ENCODE data around the gene SH3BP4. TPM values are rescaled to one million over a fixed set of nuclear protein-coding genes. Genes with fewer than 3 reads are reported as not detected.

SH3BP4 gene
- total RNA-seq, 1 donor from 2014 or later: 115 TPM

- no peak for TF ChIP-seq CTCF (IDR thresholded peaks at IDR 0.05; ENCODE audit: insufficient read depth, low read length, poor library complexity, severe bottlenecking)
- no peak for DNase-seq (ENCODE audit: low read depth)
Observed at GRCh38 chr2:234935311-234935710, 16.5 kb upstream of the SH3BP4 start.

GRCh38 chr2:234939576-234939975, 12.2 kb upstream of the SH3BP4 start:
- Histone ChIP-seq H3K27me3 (ENCODE audit: control insufficient read depth, insufficient read depth, low read length) (no peaks in the 10 kb centered on the region), H3K36me3 (ENCODE audit: control insufficient read depth, insufficient read depth, low read length) (no peaks in the 10 kb centered on the region), H3K4me3 (ENCODE audit: low read depth, low read length) (no peak overlapping the region)
- no peak for DNase-seq (ENCODE audit: low read depth)
- no peak for TF ChIP-seq CTCF (IDR thresholded peaks at IDR 0.05; ENCODE audit: insufficient read depth, low read length, poor library complexity, severe bottlenecking)

More at GRCh38 chr2:234935311-234935710, 16.5 kb upstream of the SH3BP4 start:
- no peaks in the 10 kb centered on the region for H3K27me3 ChIP-seq (ENCODE audit: control insufficient read depth, insufficient read depth, low read length)
- no peaks in the 10 kb centered on the region for H3K36me3 ChIP-seq (ENCODE audit: control insufficient read depth, insufficient read depth, low read length)
- no peak overlapping the region for H3K4me3 ChIP-seq (ENCODE audit: low read depth, low read length)

GRCh38 chr2:234939996-234940395, 11.8 kb upstream of the SH3BP4 start:
- no peak overlapping the region for H3K4me3 ChIP-seq (ENCODE audit: low read depth, low read length)
- TF ChIP-seq CTCF (IDR thresholded peaks at IDR 0.05; ENCODE audit: insufficient read depth, low read length, poor library complexity, severe bottlenecking): no peak
- no peaks in the 10 kb centered on the region for H3K36me3 ChIP-seq (ENCODE audit: control insufficient read depth, insufficient read depth, low read length)
- no peak for DNase-seq (ENCODE audit: low read depth)
- H3K27me3 ChIP-seq (ENCODE audit: control insufficient read depth, insufficient read depth, low read length): no peaks in the 10 kb centered on the region

GRCh38 chr2:234940527-234940926, 11.3 kb upstream of the SH3BP4 start:
- H3K27me3 ChIP-seq (ENCODE audit: control insufficient read depth, insufficient read depth, low read length): no peaks in the 10 kb centered on the region
- DNase-seq (ENCODE audit: low read depth): no peak
- no peak for TF ChIP-seq CTCF (IDR thresholded peaks at IDR 0.05; ENCODE audit: insufficient read depth, low read length, poor library complexity, severe bottlenecking)
- no peaks in the 10 kb centered on the region for H3K36me3 ChIP-seq (ENCODE audit: control insufficient read depth, insufficient read depth, low read length)
- no peak overlapping the region for H3K4me3 ChIP-seq (ENCODE audit: low read depth, low read length)

- no peak for TF ChIP-seq CTCF (IDR thresholded peaks at IDR 0.05; ENCODE audit: insufficient read depth, low read length, poor library complexity, severe bottlenecking)
- no peak for DNase-seq (ENCODE audit: low read depth)
- H3K36me3 ChIP-seq (ENCODE audit: control insufficient read depth, insufficient read depth, low read length): no peaks in the 10 kb centered on the region
Observed at GRCh38 chr2:234945339-234945873, 6.4 kb upstream of the SH3BP4 start.

GRCh38 chr2:234947556-234947955, 4.3 kb upstream of the SH3BP4 start:
- no peak for DNase-seq (ENCODE audit: low read depth)
- no peak overlapping the region for H3K4me3 ChIP-seq (ENCODE audit: low read depth, low read length)
- H3K36me3 ChIP-seq (ENCODE audit: control insufficient read depth, insufficient read depth, low read length): no peaks in the 10 kb centered on the region
- H3K27me3 ChIP-seq (ENCODE audit: control insufficient read depth, insufficient read depth, low read length): no peaks in the 10 kb centered on the region
- no peak for TF ChIP-seq CTCF (IDR thresholded peaks at IDR 0.05; ENCODE audit: insufficient read depth, low read length, poor library complexity, severe bottlenecking)

More at GRCh38 chr2:234945339-234945873, 6.4 kb upstream of the SH3BP4 start:
- Histone ChIP-seq H3K27me3 (ENCODE audit: control insufficient read depth, insufficient read depth, low read length) (no peaks in the 10 kb centered on the region), H3K4me3 (ENCODE audit: low read depth, low read length) (no peak overlapping the region)
